Measurements from ENCODE around the gene IREB2.

The IREB2 gene

DNA sequence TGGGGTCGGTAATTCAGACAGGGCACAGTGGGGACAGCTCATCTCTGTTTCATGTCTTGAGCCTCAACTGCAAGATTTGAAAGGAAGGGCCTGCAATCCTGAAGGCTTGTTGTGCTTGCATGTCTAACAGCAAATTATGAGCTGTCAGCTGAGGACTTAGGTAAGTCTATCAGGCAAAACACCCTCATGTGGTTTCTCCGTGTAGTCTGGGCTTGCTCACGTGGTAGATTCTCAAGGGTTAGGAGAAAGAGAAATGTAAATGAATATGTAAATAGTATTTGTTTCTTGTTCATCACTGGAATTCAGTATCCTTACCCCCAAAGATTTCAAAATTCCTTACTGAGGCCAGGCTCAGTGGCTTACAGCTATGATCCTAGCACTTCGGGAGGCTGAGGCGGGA lies 39.3 kb downstream of the IREB2 start:
- ATAC-seq: no peak
- no peak for TF ChIP-seq ZC3H10 (CRISPR knock-in tag; IDR thresholded peaks at IDR 0.05)
- no peak for TF ChIP-seq POU6F1 (CRISPR knock-in tag; IDR thresholded peaks at IDR 0.05; ENCODE audit: borderline replicate concordance, low read depth)
- TF ChIP-seq SNAI2 (CRISPR knock-in tag; IDR thresholded peaks at IDR 0.05): no peak
- TF ChIP-seq TSHZ2 (CRISPR knock-in tag; IDR thresholded peaks at IDR 0.05): no peak
- TF ChIP-seq ZFP3 (CRISPR knock-in tag; IDR thresholded peaks at IDR 0.05): no peak
- no peak for TF ChIP-seq ZNF70 (CRISPR knock-in tag; IDR thresholded peaks at IDR 0.05)
- no peak for TF ChIP-seq ISL1 (CRISPR knock-in tag; IDR thresholded peaks at IDR 0.05)
- TF ChIP-seq, protein P1, sequence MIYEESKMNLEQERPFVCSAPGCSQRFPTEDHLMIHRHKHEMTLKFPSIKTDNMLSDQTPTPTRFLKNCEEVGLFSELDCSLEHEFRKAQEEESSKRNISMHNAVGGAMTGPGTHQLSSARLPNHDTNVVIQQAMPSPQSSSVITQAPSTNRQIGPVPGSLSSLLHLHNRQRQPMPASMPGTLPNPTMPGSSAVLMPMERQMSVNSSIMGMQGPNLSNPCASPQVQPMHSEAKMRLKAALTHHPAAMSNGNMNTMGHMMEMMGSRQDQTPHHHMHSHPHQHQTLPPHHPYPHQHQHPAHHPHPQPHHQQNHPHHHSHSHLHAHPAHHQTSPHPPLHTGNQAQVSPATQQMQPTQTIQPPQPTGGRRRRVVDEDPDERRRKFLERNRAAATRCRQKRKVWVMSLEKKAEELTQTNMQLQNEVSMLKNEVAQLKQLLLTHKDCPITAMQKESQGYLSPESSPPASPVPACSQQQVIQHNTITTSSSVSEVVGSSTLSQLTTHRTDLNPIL (CRISPR knock-in tag; IDR thresholded peaks at IDR 0.05; ENCODE audit: low read depth): no peak
- no peak for TF ChIP-seq ZNF8 (CRISPR knock-in tag; IDR thresholded peaks at IDR 0.05)
- no peak for TF ChIP-seq BACH2 (CRISPR knock-in tag; IDR thresholded peaks at IDR 0.05; ENCODE audit: borderline replicate concordance)
- TF ChIP-seq, protein P2, sequence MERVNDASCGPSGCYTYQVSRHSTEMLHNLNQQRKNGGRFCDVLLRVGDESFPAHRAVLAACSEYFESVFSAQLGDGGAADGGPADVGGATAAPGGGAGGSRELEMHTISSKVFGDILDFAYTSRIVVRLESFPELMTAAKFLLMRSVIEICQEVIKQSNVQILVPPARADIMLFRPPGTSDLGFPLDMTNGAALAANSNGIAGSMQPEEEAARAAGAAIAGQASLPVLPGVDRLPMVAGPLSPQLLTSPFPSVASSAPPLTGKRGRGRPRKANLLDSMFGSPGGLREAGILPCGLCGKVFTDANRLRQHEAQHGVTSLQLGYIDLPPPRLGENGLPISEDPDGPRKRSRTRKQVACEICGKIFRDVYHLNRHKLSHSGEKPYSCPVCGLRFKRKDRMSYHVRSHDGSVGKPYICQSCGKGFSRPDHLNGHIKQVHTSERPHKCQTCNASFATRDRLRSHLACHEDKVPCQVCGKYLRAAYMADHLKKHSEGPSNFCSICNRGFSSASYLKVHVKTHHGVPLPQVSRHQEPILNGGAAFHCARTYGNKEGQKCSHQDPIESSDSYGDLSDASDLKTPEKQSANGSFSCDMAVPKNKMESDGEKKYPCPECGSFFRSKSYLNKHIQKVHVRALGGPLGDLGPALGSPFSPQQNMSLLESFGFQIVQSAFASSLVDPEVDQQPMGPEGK (CRISPR knock-in tag; IDR thresholded peaks at IDR 0.05; ENCODE audit: borderline replicate concordance): no peak
- TF ChIP-seq ZNF565 (CRISPR knock-in tag; conservative IDR thresholded peaks at IDR 0.05; ENCODE audit: low read depth): no peak
- no peak for TF ChIP-seq GLIS3 (CRISPR knock-in tag; IDR thresholded peaks at IDR 0.05)
- no peak for TF ChIP-seq ARNTL (CRISPR knock-in tag; IDR thresholded peaks at IDR 0.05; ENCODE audit: borderline replicate concordance, low read depth)
- no peak for TF ChIP-seq TCF4 (CRISPR knock-in tag; IDR thresholded peaks at IDR 0.05; ENCODE audit: borderline replicate concordance)
- TF ChIP-seq ESRRG (CRISPR knock-in tag; IDR thresholded peaks at IDR 0.05): no peak
- TF ChIP-seq, protein P3, sequence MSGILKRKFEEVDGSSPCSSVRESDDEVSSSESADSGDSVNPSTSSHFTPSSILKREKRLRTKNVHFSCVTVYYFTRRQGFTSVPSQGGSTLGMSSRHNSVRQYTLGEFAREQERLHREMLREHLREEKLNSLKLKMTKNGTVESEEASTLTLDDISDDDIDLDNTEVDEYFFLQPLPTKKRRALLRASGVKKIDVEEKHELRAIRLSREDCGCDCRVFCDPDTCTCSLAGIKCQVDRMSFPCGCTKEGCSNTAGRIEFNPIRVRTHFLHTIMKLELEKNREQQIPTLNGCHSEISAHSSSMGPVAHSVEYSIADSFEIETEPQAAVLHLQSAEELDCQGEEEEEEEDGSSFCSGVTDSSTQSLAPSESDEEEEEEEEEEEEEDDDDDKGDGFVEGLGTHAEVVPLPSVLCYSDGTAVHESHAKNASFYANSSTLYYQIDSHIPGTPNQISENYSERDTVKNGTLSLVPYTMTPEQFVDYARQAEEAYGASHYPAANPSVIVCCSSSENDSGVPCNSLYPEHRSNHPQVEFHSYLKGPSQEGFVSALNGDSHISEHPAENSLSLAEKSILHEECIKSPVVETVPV (CRISPR knock-in tag; IDR thresholded peaks at IDR 0.05): no peak
- no peak for TF ChIP-seq RARB (CRISPR knock-in tag; IDR thresholded peaks at IDR 0.05)
- TF ChIP-seq CSDC2 (CRISPR knock-in tag; IDR thresholded peaks at IDR 0.05): no peak

DNA sequence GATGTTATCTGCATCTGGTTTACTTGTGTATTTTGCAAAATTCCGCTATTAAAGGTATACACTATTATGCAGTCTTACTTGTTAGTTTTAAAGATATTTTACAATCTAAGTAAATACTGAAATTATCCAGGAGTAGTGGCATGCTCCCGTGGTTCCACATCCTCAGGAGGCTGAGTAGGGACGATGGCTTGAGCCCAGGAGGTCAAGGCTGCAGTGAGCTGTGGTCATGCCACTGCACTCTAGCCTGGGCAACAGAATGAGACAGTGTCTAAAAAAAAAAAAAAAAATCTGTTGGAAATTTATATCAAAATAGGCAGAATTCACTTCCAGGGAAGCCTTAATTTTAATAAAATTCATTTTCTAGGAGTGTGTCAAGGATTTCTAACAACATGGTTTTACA lies 41.6 kb downstream of the IREB2 start:
- ATAC-seq: no peak
- TF ChIP-seq BACH2 (CRISPR knock-in tag; IDR thresholded peaks at IDR 0.05; ENCODE audit: borderline replicate concordance): no peak
- TF ChIP-seq OSR1 (CRISPR knock-in tag; IDR thresholded peaks at IDR 0.05): no peak
- TF ChIP-seq ZFP30 (CRISPR knock-in tag; IDR thresholded peaks at IDR 0.05): no peak
- TF ChIP-seq ZFP3 (CRISPR knock-in tag; IDR thresholded peaks at IDR 0.05): no peak
- no peak for TF ChIP-seq ZNF70 (CRISPR knock-in tag; IDR thresholded peaks at IDR 0.05)
- no peak for TF ChIP-seq ZC3H10 (CRISPR knock-in tag; IDR thresholded peaks at IDR 0.05)
- TF ChIP-seq ZNF8 (CRISPR knock-in tag; IDR thresholded peaks at IDR 0.05): no peak
- no peak for TF ChIP-seq TCF4 (CRISPR knock-in tag; IDR thresholded peaks at IDR 0.05; ENCODE audit: borderline replicate concordance)
- TF ChIP-seq, protein P3 (CRISPR knock-in tag; IDR thresholded peaks at IDR 0.05): no peak
- no peak for TF ChIP-seq ISL1 (CRISPR knock-in tag; IDR thresholded peaks at IDR 0.05)
- TF ChIP-seq TSHZ2 (CRISPR knock-in tag; IDR thresholded peaks at IDR 0.05): no peak
- TF ChIP-seq TOX (CRISPR knock-in tag; IDR thresholded peaks at IDR 0.05; ENCODE audit: borderline replicate concordance): no peak
- TF ChIP-seq, protein P2 (CRISPR knock-in tag; IDR thresholded peaks at IDR 0.05; ENCODE audit: borderline replicate concordance): no peak
